AG10803 (cell line): ENCODE measurements around the gene ME1.
A peak's percentile ranks its signal among the peaks of the same experiment; 100 is the strongest.
"Not testable (repeated sequence)": the region's sequence is repeated elsewhere in the genome, so short reads cannot be mapped to it uniquely, and the experiment has no call there.

Experiments
- DNase-seq: peaks from one replicate; pipeline ENCODE4 v3.0.0; 2010; ENCODE audit warnings: low read depth
- H3K4me3 ChIP-seq: 2 replicates; pipeline ENCODE4 v1.5.1; 2011; ENCODE audit warnings: mild to moderate bottlenecking, low read length, control low read depth
- CTCF ChIP-seq: conservative IDR thresholded peaks from 2 replicates; pipeline ENCODE4 v1.5.1; 2011; ENCODE audit warnings: mild to moderate bottlenecking, low read length, control low read depth, inconsistent platforms

ME1 gene

GRCh38 chr6:83192871-83193746 is 237.7 kb downstream of the ME1 start, which contains the start of the genes PGM3 and RWDD2A:
Gene PGM3, minus strand, starts transcription at chr6:83193265. Its CDS starts 2,253 bp downstream, at chr6:83191012.
Gene RWDD2A, plus strand, starts transcription at chr6:83193357. Its CDS starts 1,095 bp downstream, at chr6:83194452.
- no peak for TF ChIP-seq CTCF
- DNase-seq, result peak; percentile 84

GRCh38 chr6:83192456-83192855 is 238.4 kb downstream of the ME1 start:
- no peak for TF ChIP-seq CTCF
- peak; percentile 16 for DNase-seq
- peak overlapping the region; percentile 86 for H3K4me3 ChIP-seq

More at GRCh38 chr6:83192871-83193746, 237.7 kb downstream of the ME1 start, which contains the start of the genes PGM3 and RWDD2A:
- H3K4me3 ChIP-seq, result peak within 1 kb of the TSS; percentile 86

GRCh38 chr6:83191974-83192373 is 238.9 kb downstream of the ME1 start:
- not testable (repeated sequence) for DNase-seq
- peak overlapping the region; percentile 86 for H3K4me3 ChIP-seq

- TF ChIP-seq CTCF, result no peak
- DNase-seq, result no peak
- H3K4me3 ChIP-seq, result no peak overlapping the region
Measured at GRCh38 chr6:83190626-83191025, 240.2 kb downstream of the ME1 start.

- H3K4me3 ChIP-seq, result no peak overlapping the region
- no peak for TF ChIP-seq CTCF
- no peak for DNase-seq
Measured at GRCh38 chr6:83188501-83188900, 242.3 kb downstream of the ME1 start.

- TF ChIP-seq CTCF, result no peak
- H3K4me3 ChIP-seq, result no peak overlapping the region
- no peak for DNase-seq
Measured at GRCh38 chr6:83185096-83185495, 245.8 kb downstream of the ME1 start.

GRCh38 chr6:83183082-83183828 is 247.6 kb downstream of the ME1 start:
- no peak for TF ChIP-seq CTCF
- no peak overlapping the region for H3K4me3 ChIP-seq
- DNase-seq, result peak; percentile 90
